Measurements from ENCODE around the gene DOHH. TPM values are rescaled to one million over a fixed set of nuclear protein-coding genes. Genes with fewer than 3 reads are reported as not detected.

The DOHH gene
- total and polyA plus RNA-seq, 10 donors, result 6.6 to 16.8 (median 10.7) TPM

DNA sequence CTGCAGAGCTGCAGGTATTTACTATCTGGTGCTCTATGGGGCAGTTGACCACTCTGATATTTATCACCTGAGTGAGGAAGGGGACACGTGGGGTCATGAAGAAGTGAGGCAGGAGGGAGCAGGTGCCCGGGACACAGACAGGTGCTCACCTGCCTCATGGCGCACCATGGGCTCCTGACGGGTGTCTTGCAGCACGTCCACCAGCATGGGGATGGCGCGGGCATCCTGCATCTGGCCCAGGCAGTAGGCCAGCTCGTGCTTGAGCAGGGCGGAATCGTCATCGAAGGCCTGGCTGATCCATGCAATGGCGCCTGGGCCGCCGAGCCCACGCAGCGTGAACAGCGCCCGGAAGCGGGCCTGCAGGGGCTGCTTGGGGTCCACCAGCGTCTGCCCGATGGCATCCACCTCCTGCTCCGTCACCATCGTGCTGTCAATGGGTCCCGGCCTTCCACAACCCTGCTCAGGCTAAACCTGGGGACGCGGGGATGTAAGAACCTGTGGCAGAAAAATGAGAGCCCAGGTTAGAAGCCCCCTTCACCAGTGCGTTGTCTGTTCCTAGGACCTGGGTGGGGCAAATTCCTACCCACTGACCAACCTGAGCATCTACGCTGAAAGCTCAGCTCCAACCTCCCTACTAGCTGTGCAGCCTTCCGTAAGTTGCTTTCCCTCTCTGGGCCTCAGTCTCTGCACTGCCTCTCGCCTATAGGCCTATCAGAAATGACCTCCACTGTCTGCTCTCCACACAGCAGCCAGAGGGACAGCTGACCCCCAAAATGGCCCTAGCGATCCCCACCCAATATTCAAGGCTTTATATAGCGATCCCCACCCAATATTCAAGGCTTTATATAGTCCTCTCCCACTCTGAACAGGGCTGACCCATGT, 3.8 kb downstream of the DOHH start:
- H3K27me3 ChIP-seq (replicated peaks in 1 of 7), result no peaks in the 10 kb centered on the region
- no peak overlapping the region for H3K27ac ChIP-seq
- intact Hi-C loops (cut with DNase I; ENCODE audit: low total_unique reads), result no loop called here
- no peaks in the 10 kb centered on the region for H3K9me3 ChIP-seq
- H3K36me3 ChIP-seq, result peaks cover 0 to 58% (median 52%) of the 10 kb centered on the region in 6 donors
- TF ChIP-seq POLR2AphosphoS5 (IDR thresholded peaks at IDR 0.05), result no peak
- TF ChIP-seq, protein P1, sequence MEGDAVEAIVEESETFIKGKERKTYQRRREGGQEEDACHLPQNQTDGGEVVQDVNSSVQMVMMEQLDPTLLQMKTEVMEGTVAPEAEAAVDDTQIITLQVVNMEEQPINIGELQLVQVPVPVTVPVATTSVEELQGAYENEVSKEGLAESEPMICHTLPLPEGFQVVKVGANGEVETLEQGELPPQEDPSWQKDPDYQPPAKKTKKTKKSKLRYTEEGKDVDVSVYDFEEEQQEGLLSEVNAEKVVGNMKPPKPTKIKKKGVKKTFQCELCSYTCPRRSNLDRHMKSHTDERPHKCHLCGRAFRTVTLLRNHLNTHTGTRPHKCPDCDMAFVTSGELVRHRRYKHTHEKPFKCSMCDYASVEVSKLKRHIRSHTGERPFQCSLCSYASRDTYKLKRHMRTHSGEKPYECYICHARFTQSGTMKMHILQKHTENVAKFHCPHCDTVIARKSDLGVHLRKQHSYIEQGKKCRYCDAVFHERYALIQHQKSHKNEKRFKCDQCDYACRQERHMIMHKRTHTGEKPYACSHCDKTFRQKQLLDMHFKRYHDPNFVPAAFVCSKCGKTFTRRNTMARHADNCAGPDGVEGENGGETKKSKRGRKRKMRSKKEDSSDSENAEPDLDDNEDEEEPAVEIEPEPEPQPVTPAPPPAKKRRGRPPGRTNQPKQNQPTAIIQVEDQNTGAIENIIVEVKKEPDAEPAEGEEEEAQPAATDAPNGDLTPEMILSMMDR (IDR thresholded peaks at IDR 0.05 in 8 of 11, conservative IDR thresholded peaks at IDR 0.05 in 3 of 11), result no peak
- WGBS, 5 donors, result 92 to 96% (median 96%) methylated on average over 15 to 32 of the region's 32 CpGs
- H3K4me3 ChIP-seq, result no peak overlapping the region
- no peak for DNase-seq
- H3K4me1 ChIP-seq, result peaks cover 11 to 39% (median 21%) of the 10 kb centered on the region in 6 donors

DNA sequence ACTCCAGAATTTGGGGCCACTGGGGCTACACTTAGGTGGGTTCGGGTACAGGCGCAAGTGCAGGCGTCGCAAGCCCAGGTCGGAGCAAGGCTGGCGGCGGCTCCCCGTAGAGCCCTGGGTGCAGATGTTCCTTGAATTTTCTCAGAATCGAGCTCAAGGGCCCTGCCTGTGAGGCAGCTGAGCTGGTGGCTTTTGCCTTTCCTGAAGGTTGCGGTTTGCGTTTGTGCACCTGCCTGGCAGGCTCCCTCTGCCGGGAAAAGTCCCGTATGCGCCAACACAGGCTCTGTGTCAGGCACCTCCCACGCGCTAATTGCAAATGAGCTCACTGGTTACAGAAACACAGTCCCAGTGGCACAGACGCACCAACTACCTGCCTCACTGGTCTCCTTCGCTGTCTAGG, 5.9 kb downstream of the DOHH start:
- DNase-seq, result no peak
- Histone ChIP-seq H3K9me3 (no peaks in the 10 kb centered on the region), H3K27ac (no peak overlapping the region), H3K4me3 (no peak overlapping the region), H3K36me3 (peaks cover 0 to 79% (median 59%) of the 10 kb centered on the region in 6 donors), H3K27me3 (replicated peaks in 1 of 7) (no peaks in the 10 kb centered on the region), H3K4me1 (peaks cover 5 to 24% (median 6%) of the 10 kb centered on the region in 6 donors)
- TF ChIP-seq POLR2AphosphoS5 (IDR thresholded peaks at IDR 0.05) (no peak), POLR2A (IDR thresholded peaks at IDR 0.05) (no peak)
- TF ChIP-seq, protein P1 (IDR thresholded peaks at IDR 0.05 in 8 of 11, conservative IDR thresholded peaks at IDR 0.05 in 3 of 11), result no peak
- intact Hi-C loops (cut with DNase I; ENCODE audit: low total_unique reads), result no loop called here
- 83 to 95% (median 93%) methylated on average over 15 to 18 of the region's 18 CpGs for WGBS, 5 donors

DNA sequence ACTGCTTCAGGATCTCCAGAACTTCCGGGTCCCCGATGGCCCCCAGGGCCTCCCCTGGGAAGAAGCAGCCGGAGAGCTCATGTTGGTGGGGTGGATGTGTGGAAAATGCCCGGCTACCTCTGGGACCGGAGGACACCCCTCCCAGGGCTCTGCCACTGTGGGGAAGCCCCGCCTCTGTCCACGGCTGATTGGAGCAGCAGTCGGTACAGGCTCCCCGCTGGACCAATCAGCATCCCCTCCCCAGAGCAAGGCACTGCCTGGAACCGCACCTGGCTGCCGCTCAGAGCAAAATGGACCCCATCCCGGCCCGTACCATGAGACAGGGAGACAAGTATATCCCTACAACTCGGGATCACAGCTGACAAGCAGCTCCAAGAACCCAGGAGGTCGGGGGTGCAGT, 6.4 kb downstream of the DOHH start:
- DNase-seq, result no peak
- Histone ChIP-seq H3K9me3 (no peaks in the 10 kb centered on the region), H3K27me3 (replicated peaks in 1 of 7) (no peaks in the 10 kb centered on the region), H3K4me1 (peaks cover under 1 to 19% (median 1%) of the 10 kb centered on the region in 6 donors), H3K36me3 (peaks cover 0 to 83% (median 59%) of the 10 kb centered on the region in 6 donors), H3K27ac (no peak overlapping the region), H3K4me3 (no peak overlapping the region)
- WGBS, 5 donors, result 79 to 93% (median 89%) methylated on average over 6 to 15 of the region's 15 CpGs
- TF ChIP-seq, protein P1 (IDR thresholded peaks at IDR 0.05 in 8 of 11, conservative IDR thresholded peaks at IDR 0.05 in 3 of 11), result no peak
- no peak for TF ChIP-seq POLR2A (IDR thresholded peaks at IDR 0.05)
- no peak for TF ChIP-seq POLR2AphosphoS5 (IDR thresholded peaks at IDR 0.05)
- intact Hi-C loops (cut with DNase I; ENCODE audit: low total_unique reads), result no loop called here

DNA sequence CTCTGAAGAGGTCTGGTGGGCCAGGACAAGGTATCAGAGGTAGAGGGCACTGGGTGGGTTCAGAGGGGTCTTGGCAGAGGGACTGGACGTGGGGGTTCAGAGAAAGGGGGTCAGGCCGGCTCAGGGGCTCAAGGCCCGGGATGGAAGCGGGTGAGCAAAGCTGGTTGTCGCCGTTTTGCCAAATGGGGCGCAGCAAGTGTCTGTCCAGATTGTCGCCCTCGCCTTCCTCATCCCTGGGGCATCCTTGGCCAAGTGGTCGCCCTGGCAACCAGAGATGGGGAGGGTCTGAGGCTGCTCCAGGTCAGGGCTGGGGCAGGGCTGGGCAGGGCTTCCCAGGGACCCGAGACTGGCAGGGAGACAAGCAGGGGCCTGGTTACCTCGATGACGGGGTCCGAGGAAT, 6.8 kb downstream of the DOHH start:
- no peak overlapping the region for H3K27ac ChIP-seq
- H3K4me1 ChIP-seq, result peaks cover 0 to 15% (median 0%) of the 10 kb centered on the region in 6 donors
- no peaks in the 10 kb centered on the region for H3K9me3 ChIP-seq
- no peaks in the 10 kb centered on the region for H3K27me3 ChIP-seq (replicated peaks in 1 of 7)
- no peak for DNase-seq
- WGBS, 5 donors, result 93 to 97% (median 95%) methylated on average over 13 to 14 of the region's 14 CpGs
- no peak for TF ChIP-seq POLR2AphosphoS5 (IDR thresholded peaks at IDR 0.05)
- no peak for TF ChIP-seq POLR2A (IDR thresholded peaks at IDR 0.05)
- TF ChIP-seq, protein P1 (IDR thresholded peaks at IDR 0.05 in 8 of 11, conservative IDR thresholded peaks at IDR 0.05 in 3 of 11), result no peak
- H3K4me3 ChIP-seq, result no peak overlapping the region
- H3K36me3 ChIP-seq, result peaks cover 0 to 83% (median 59%) of the 10 kb centered on the region in 6 donors
- intact Hi-C loops (cut with DNase I; ENCODE audit: low total_unique reads), result no loop called here
